ENCODE measurements around the gene TMPRSS3. TPM values are rescaled to one million over a fixed set of nuclear protein-coding genes. Genes with fewer than 3 reads are reported as not detected.

Gene TMPRSS3
- polyA plus RNA-seq, 1 of the 3 experiments (the other 2 are of a cell fraction): not detected

- DNase-seq: no peak
- Histone ChIP-seq H3K9me3 (no peaks in the 10 kb centered on the region), H3K4me1 (ENCODE audit: control insufficient read depth in 1 of 2, insufficient read depth in 2 of 2, low read depth in 1 of 2, low read length in 1 of 2) (no peaks in the 10 kb centered on the region), H3F3A (replicated peaks; ENCODE audit: insufficient read depth) (no peaks in the 10 kb centered on the region), H3K9me2 (no peaks in the 10 kb centered on the region), H3K4me2 (no peak overlapping the region), H2AFZ (ENCODE audit: low read depth) (no peak overlapping the region), H3K9ac (no peak overlapping the region), H3K36me3 (replicated peaks in 1 of 2; ENCODE audit: control insufficient read depth in 1 of 2, insufficient read depth in 2 of 2, low read length in 1 of 2) (no peaks in the 10 kb centered on the region), H3K27me3 (ENCODE audit: insufficient read depth) (no peaks in the 10 kb centered on the region), H3K79me2 (ENCODE audit: insufficient read depth) (no peaks in the 10 kb centered on the region), H3K27ac (ENCODE audit: low read depth in 2 of 2, low read length in 1 of 2) (no peak overlapping the region), H3K4me3 (ENCODE audit: low read depth in 2 of 2, low read length in 1 of 2) (no peak overlapping the region), H4K20me1 (ENCODE audit: insufficient read depth) (no peaks in the 10 kb centered on the region)
- 5% methylated on average over 4 of the region's 4 CpGs for WGBS (ENCODE audit: low lambda C conversion rate)
- CTCF ChIA-PET: interaction anchor here (2.1 kb wide), 1 partner anchor 21 kb away, joined by 10 read pairs; no protein-coding TSS in a partner anchor
- TF ChIP-seq FOXM1 (IDR thresholded peaks at IDR 0.05; ENCODE audit: low read depth) (no peak), EP300 (IDR thresholded peaks at IDR 0.05; ENCODE audit: borderline replicate concordance in 1 of 2, low read depth in 1 of 2, low read length in 1 of 2) (no peak), TCF12 (IDR thresholded peaks at IDR 0.05) (no peak), GATA2 (CRISPR knock-in tag; IDR thresholded peaks at IDR 0.05) (no peak), ELF1 (IDR thresholded peaks at IDR 0.05) (no peak), USF1 (IDR thresholded peaks at IDR 0.05; ENCODE audit: borderline replicate concordance, low read depth) (no peak), MXI1 (IDR thresholded peaks at IDR 0.05; ENCODE audit: low read depth, low read length) (no peak)
- POLR2A ChIA-PET: no interaction called here
Observed at GRCh38 chr21:42330380-42331371, 65.2 kb downstream of the TMPRSS3 start.

- no peaks in the 10 kb centered on the region for H3F3A ChIP-seq (replicated peaks; ENCODE audit: insufficient read depth)
Observed at GRCh38 chr21:42324896-42325295, 71.0 kb downstream of the TMPRSS3 start.

More at GRCh38 chr21:42324896-42325295, 71.0 kb downstream of the TMPRSS3 start:
- H3K9ac ChIP-seq: no peak overlapping the region
- no peaks in the 10 kb centered on the region for H3K9me2 ChIP-seq
- no peak for DNase-seq
- H4K20me1 ChIP-seq (ENCODE audit: insufficient read depth): no peaks in the 10 kb centered on the region
- 25% methylated on average over 5 of the region's 6 CpGs for WGBS (ENCODE audit: low lambda C conversion rate)
- no peak overlapping the region for H2AFZ ChIP-seq (ENCODE audit: low read depth)
- H3K4me1 ChIP-seq (ENCODE audit: control insufficient read depth in 1 of 2, insufficient read depth in 2 of 2, low read depth in 1 of 2, low read length in 1 of 2): no peaks in the 10 kb centered on the region
- no peaks in the 10 kb centered on the region for H3K79me2 ChIP-seq (ENCODE audit: insufficient read depth)
- TF ChIP-seq NRF1 (IDR thresholded peaks at IDR 0.05; ENCODE audit: low read depth, low read length) (no peak), RAD21 (IDR thresholded peaks at IDR 0.05; ENCODE audit: low read length) (no peak), POLR2AphosphoS5 (IDR thresholded peaks at IDR 0.05; ENCODE audit: low read depth, low read length) (no peak), FOXM1 (IDR thresholded peaks at IDR 0.05; ENCODE audit: low read depth) (no peak), RXRA (IDR thresholded peaks at IDR 0.05; ENCODE audit: borderline replicate concordance, low read depth) (no peak), SMC3 (IDR thresholded peaks at IDR 0.05; ENCODE audit: low read depth, low read length) (no peak), EZH2phosphoT487 (IDR thresholded peaks at IDR 0.05; ENCODE audit: borderline replicate concordance, low read depth) (no peak), IRF3 (IDR thresholded peaks at IDR 0.05; ENCODE audit: low read depth, low read length) (no peak), ELF1 (IDR thresholded peaks at IDR 0.05) (no peak), PBX3 (IDR thresholded peaks at IDR 0.05) (no peak), YY1 (IDR thresholded peaks at IDR 0.05; ENCODE audit: low read depth) (no peak), REST (IDR thresholded peaks at IDR 0.05; ENCODE audit: low read depth, low read length) (no peak), TCF12 (IDR thresholded peaks at IDR 0.05) (no peak)
- no peak overlapping the region for H3K4me2 ChIP-seq
- no peak overlapping the region for H3K27ac ChIP-seq (ENCODE audit: low read depth in 2 of 2, low read length in 1 of 2)
- H3K9me3 ChIP-seq: no peaks in the 10 kb centered on the region
- H3K36me3 ChIP-seq (replicated peaks in 1 of 2; ENCODE audit: control insufficient read depth in 1 of 2, insufficient read depth in 2 of 2, low read length in 1 of 2): no peaks in the 10 kb centered on the region
- ChIA-PET POLR2A (no interaction called here), CTCF (interaction anchor here (0.9 kb wide), 1 partner anchor 15 kb away, joined by 4 read pairs; no protein-coding TSS in a partner anchor)
- no peaks in the 10 kb centered on the region for H3K27me3 ChIP-seq (ENCODE audit: insufficient read depth)
- no peak overlapping the region for H3K4me3 ChIP-seq (ENCODE audit: low read depth in 2 of 2, low read length in 1 of 2)
